Measurements from ENCODE around the gene ABCC5. TPM values are rescaled to one million over a fixed set of nuclear protein-coding genes. Genes with fewer than 3 reads are reported as not detected.

Gene ABCC5
- total RNA-seq, 1 donor from 2014 or later: 49.4 TPM

- H3K36me3 ChIP-seq: no peaks in the 10 kb centered on the region
- H3K9me3 ChIP-seq (replicated peaks): no peaks in the 10 kb centered on the region
- no peak overlapping the region for H3K27ac ChIP-seq (replicated peaks)
- intact Hi-C loops (cut with micrococcal nuclease): no loop called here
- no peaks in the 10 kb centered on the region for H3K4me1 ChIP-seq
- no peak for DNase-seq
- peaks cover 9% of the 10 kb centered on the region for H3K27me3 ChIP-seq (ENCODE audit: low read depth)
- H3K4me3 ChIP-seq: no peak overlapping the region
- no peak for TF ChIP-seq CTCF (IDR thresholded peaks at IDR 0.05; ENCODE audit: borderline replicate concordance)
Observed at GRCh38 chr3:183907176-183907575, 110.5 kb downstream of the ABCC5 start.

- peaks cover 14% of the 10 kb centered on the region for H3K27me3 ChIP-seq (ENCODE audit: low read depth)
- H3K9me3 ChIP-seq (replicated peaks): no peaks in the 10 kb centered on the region
- DNase-seq: no peak
- no peak for TF ChIP-seq CTCF (IDR thresholded peaks at IDR 0.05; ENCODE audit: borderline replicate concordance)
- H3K4me3 ChIP-seq: no peak overlapping the region
- no peaks in the 10 kb centered on the region for H3K4me1 ChIP-seq
- no peak overlapping the region for H3K27ac ChIP-seq (replicated peaks)
- H3K36me3 ChIP-seq: no peaks in the 10 kb centered on the region
- intact Hi-C loops (cut with micrococcal nuclease): no loop called here
Observed at GRCh38 chr3:183906234-183906921, 111.3 kb downstream of the ABCC5 start.

GRCh38 chr3:183904833-183905780, 112.6 kb downstream of the ABCC5 start:
- Histone ChIP-seq H3K4me1 (no peaks in the 10 kb centered on the region), H3K27me3 (ENCODE audit: low read depth) (peaks cover 26% of the 10 kb centered on the region), H3K27ac (replicated peaks) (no peak overlapping the region), H3K4me3 (no peak overlapping the region), H3K9me3 (replicated peaks) (no peaks in the 10 kb centered on the region), H3K36me3 (no peaks in the 10 kb centered on the region)
- no peak for DNase-seq
- intact Hi-C loops (cut with micrococcal nuclease): no loop called here
- TF ChIP-seq CTCF (IDR thresholded peaks at IDR 0.05; ENCODE audit: borderline replicate concordance): no peak

- Histone ChIP-seq H3K9me3 (replicated peaks) (no peaks in the 10 kb centered on the region), H3K36me3 (no peaks in the 10 kb centered on the region), H3K27ac (replicated peaks) (no peak overlapping the region), H3K4me3 (no peak overlapping the region), H3K27me3 (ENCODE audit: low read depth) (peaks cover 64% of the 10 kb centered on the region), H3K4me1 (peaks cover 2% of the 10 kb centered on the region)
- no peak for DNase-seq
- TF ChIP-seq CTCF (IDR thresholded peaks at IDR 0.05; ENCODE audit: borderline replicate concordance): no peak
- intact Hi-C loops (cut with micrococcal nuclease): loop anchor here (10.0 kb wide), 1 partner anchor 117 kb away; the partner anchor contains the start of gene ABCC5
Observed at GRCh38 chr3:183898028-183898431, 119.7 kb downstream of the ABCC5 start.

GRCh38 chr3:183897606-183898005, 120.1 kb downstream of the ABCC5 start:
- no peaks in the 10 kb centered on the region for H3K36me3 ChIP-seq
- peaks cover 68% of the 10 kb centered on the region for H3K27me3 ChIP-seq (ENCODE audit: low read depth)
- H3K9me3 ChIP-seq (replicated peaks): no peaks in the 10 kb centered on the region
- DNase-seq: no peak
- intact Hi-C loops (cut with micrococcal nuclease): loop anchor here (10.0 kb wide), 1 partner anchor 117 kb away; the partner anchor contains the start of gene ABCC5
- no peak overlapping the region for H3K27ac ChIP-seq (replicated peaks)
- no peak for TF ChIP-seq CTCF (IDR thresholded peaks at IDR 0.05; ENCODE audit: borderline replicate concordance)
- H3K4me3 ChIP-seq: no peak overlapping the region
- peaks cover 2% of the 10 kb centered on the region for H3K4me1 ChIP-seq

Measured in left ventricle myocardium inferior (tissue), 1 donor.